Stomach (tissue), 19 donors: ENCODE results near the gene ABRAXAS1. TPM values are rescaled to one million over a fixed set of nuclear protein-coding genes. Genes with fewer than 3 reads are reported as not detected.

ENCODE experiments used
- DNase-seq, 2 donors: peaks; one replicate each; pipeline versions ENCODE4 v3.0.0 to v3.0.0-alpha.2; 2013 to 2019
- H3K27ac ChIP-seq, 5 donors: fragments of 200-600 bp in 4 of 5; sonication (generic) in 4 of 5; one replicate each; pipeline ENCODE4 v1.5.1; 2013 to 2019; ENCODE audit warnings: mild to moderate bottlenecking in 1 of 5, moderate library complexity in 1 of 5
- H3K27me3 ChIP-seq, 3 donors: fragments of 200-600 bp; sonication (generic); one replicate each; pipeline ENCODE4 v1.5.1; 2017 to 2019; ENCODE audit warnings: mixed run types in 1 of 3
- H3K36me3 ChIP-seq, 4 donors: fragments of 200-600 bp; sonication (generic); 1 replicate in 3 of 4; 2 replicates in 1 of 4; pipeline ENCODE4 v1.5.1; 2016 to 2019
- H3K4me1 ChIP-seq, 4 donors: fragments of 200-600 bp; sonication (generic); one replicate each; pipeline ENCODE4 v1.5.1; 2016 to 2019
- H3K4me3 ChIP-seq, 4 donors: fragments of 200-600 bp; sonication (generic) in 3 of 4; one replicate each; pipeline ENCODE4 v1.5.1; 2016 to 2019; ENCODE audit warnings: mild to moderate bottlenecking in 1 of 4
- H3K9me3 ChIP-seq, 4 donors: fragments of 200-600 bp; sonication (generic); one replicate each; pipeline ENCODE4 v1.5.1; 2016 to 2019
- EP300 ChIP-seq: sonication (generic); formaldehyde crosslinking; IDR thresholded peaks from one replicate; pipeline ENCODE4 v1.6.1; 2017; ENCODE audit warnings: antibody characterized with exemption
- POLR2A ChIP-seq, 4 donors: fragments of 450-650 bp; IDR thresholded peaks; one replicate each; pipeline ENCODE4 v1.6.1; 2016; ENCODE audit warnings: antibody characterized with exemption in 4 of 4, control low read depth in 2 of 4, mild to moderate bottlenecking in 1 of 4, moderate library complexity in 1 of 4
- POLR2AphosphoS5 ChIP-seq, 3 donors: sonication (generic); formaldehyde crosslinking; IDR thresholded peaks; one replicate each; pipeline ENCODE4 v1.6.1; 2016; ENCODE audit warnings: antibody characterized with exemption in 3 of 3
- WGBS, 5 donors: extraction: QIAGEN DNeasy Blood & Tissue Kit in 3 of 5; methylation state at CpG; one replicate each; pipeline versions ENCODE4 v1.1.5 to v1.1.7; 2013 to 2018; 5-methylcytosine and 5-hydroxymethylcytosine counted together
- intact Hi-C: fragments of 100-400 bp; cut with DNase I; formaldehyde crosslinking; loops from one replicate; pipeline ENCODE4 v1.15.1; 2023; ENCODE audit warnings: low total_unique reads
- long read RNA-seq, 10 donors: transcript quantifications; one replicate each; lab custom pipeline, GENCODE V29; 2026
- polyA plus RNA-seq, 3 donors: library from polyadenylated mRNA; stranded (reverse); fragments of 200-250 nt; gene quantifications; one replicate each; pipeline ENCODE4 v1.2.3, GENCODE V29; 2013
- total RNA-seq, 5 donors: library from RNA; depleted of rRNA; stranded (reverse); fragments of >200 nt; gene quantifications; one replicate each; pipeline versions ENCODE4 v1.1.0 to v1.2.3, GENCODE V29; 2014 to 2016
- TF ChIP-seq, protein P1 (sequence below), 7 experiments: fragments of 450-650 bp in 4 of 7; fragments of 200-600 bp in 3 of 7; sonication (generic) in 3 of 7; IDR thresholded peaks; one replicate each; pipeline ENCODE4 v1.5.1; 2016 to 2019; ENCODE audit warnings: antibody characterized with exemption in 7 of 7, control low read depth in 2 of 7, mild to moderate bottlenecking in 1 of 7
- donor health status: healthy with polysubstance abuse.
- donor health status: Bipolar disorder and iron deficiency.
- donor health status: healthy.

Gene ABRAXAS1
- total RNA-seq (10 to 100 TPM in 1 of 5 donors, 1 to 10 TPM in 3, not detected in 1; 3.6 to 17.6 (median 6.8) TPM), polyA plus RNA-seq (10 to 100 TPM in 1 of 3 donors, 1 to 10 TPM in 2; 4.3 to 14.1 (median 4.5) TPM)
- long read RNA-seq, donor 1 = 0 reads
- long read RNA-seq, donor 2, full-length matches to known transcripts = 1 of 1 reads
- long read RNA-seq, donor 2, partial matches to known transcripts = 0 of 1 reads
- long read RNA-seq, donor 2, other reads (novel, unspliced or antisense) = 0 of 1 reads
- long read RNA-seq, donor 3 = 0 reads
- long read RNA-seq, donor 4 = 0 reads
- long read RNA-seq, donor 5, full-length matches to known transcripts = 3 of 3 reads
- long read RNA-seq, donor 5, partial matches to known transcripts = 0 of 3 reads
- long read RNA-seq, donor 5, other reads (novel, unspliced or antisense) = 0 of 3 reads
- long read RNA-seq, donor 6 = 0 reads
- long read RNA-seq, donor 7, full-length matches to known transcripts = 2 of 2 reads
- long read RNA-seq, donor 7, partial matches to known transcripts = 0 of 2 reads
- long read RNA-seq, donor 7, other reads (novel, unspliced or antisense) = 0 of 2 reads
- long read RNA-seq, donor 8, partial matches to known transcripts = 0 of 1 reads
- long read RNA-seq, donor 8, other reads (novel, unspliced or antisense) = 0 of 1 reads
- long read RNA-seq, donor 9 = 0 reads
- long read RNA-seq, donor 10, full-length matches to known transcripts = 1 of 1 reads
- long read RNA-seq, donor 10, partial matches to known transcripts = 0 of 1 reads
- long read RNA-seq, donor 10, other reads (novel, unspliced or antisense) = 0 of 1 reads

DNA sequence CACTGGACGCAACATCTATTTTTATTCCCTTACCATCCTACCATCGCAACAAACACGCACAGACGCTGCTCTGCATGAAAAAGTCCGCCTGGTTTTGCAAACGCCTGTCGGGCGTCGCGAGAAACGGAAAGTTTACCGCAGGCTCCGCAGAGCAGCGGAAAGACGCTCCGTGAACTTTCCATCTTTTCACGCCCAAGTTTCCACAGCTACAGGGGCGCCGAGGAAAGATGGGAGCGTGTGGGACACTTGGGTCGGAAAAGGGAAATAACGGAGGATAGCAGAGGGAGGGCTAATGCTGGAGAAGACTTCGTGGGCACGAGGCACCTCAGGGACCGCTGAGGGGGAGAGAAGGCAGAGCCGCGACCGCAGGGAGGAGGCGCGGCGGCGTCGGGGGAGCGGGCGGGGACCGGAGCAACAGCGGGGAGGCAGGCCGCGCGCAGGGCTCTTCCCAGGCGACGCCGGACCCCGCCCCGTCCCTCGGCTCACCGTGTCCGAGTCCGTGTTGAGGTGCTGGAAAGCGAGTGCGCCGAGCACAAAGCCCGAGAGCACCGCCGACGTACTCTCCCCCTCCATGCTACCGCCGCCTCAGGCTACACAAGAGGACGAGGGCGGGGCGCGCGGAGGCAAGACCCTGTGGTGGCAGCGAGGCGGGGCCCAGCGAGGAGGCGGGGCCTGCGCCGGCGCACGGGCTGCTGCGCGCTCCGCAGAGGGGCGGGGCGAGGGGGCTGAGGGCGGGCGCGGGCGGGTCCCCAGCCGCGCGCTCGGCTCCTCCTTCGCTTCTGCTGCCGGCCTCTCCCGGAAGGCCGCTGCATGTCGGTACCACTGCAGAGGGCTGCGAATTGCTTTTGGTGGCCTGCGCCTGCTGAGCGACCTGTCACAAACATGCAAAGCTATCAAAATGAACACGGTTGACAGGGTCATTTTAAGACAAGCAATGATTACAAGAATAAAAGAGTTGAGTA is at the start of gene ABRAXAS1:
Gene ABRAXAS1 (minus strand): TSS at position 601 of the 962 bp plus-strand sequence. CDS start 28 bp downstream, at position 573.
- H3K27me3 ChIP-seq = no peaks in the 10 kb centered on the region
- intact Hi-C loops = no loop called here
- 0 to 1% (median 0%) methylated on average over 49 to 93 of the region's 93 CpGs for WGBS, 5 donors
- peak; percentile 94 to 98 for DNase-seq
- H3K27ac ChIP-seq = peak within 1 kb of the TSS; percentile 88 to 95 (median 91)
- peaks cover 0 to 9% (median 7%) of the 10 kb centered on the region in 4 donors for H3K36me3 ChIP-seq
- peaks cover 0 to 23% (median 15%) of the 10 kb centered on the region in 4 donors for H3K4me1 ChIP-seq
- no peaks in the 10 kb centered on the region for H3K9me3 ChIP-seq
- H3K4me3 ChIP-seq = peak within 1 kb of the TSS; percentile 69 to 90 (median 82)
- TF ChIP-seq EP300 (no peak), POLR2A (IDR thresholded peaks at IDR 0.05) (peak in 1 of 4 donors; percentile 17), POLR2AphosphoS5 (IDR thresholded peaks at IDR 0.05) (peak; percentile 89 to 94 (median 90))
- TF ChIP-seq, protein P1, sequence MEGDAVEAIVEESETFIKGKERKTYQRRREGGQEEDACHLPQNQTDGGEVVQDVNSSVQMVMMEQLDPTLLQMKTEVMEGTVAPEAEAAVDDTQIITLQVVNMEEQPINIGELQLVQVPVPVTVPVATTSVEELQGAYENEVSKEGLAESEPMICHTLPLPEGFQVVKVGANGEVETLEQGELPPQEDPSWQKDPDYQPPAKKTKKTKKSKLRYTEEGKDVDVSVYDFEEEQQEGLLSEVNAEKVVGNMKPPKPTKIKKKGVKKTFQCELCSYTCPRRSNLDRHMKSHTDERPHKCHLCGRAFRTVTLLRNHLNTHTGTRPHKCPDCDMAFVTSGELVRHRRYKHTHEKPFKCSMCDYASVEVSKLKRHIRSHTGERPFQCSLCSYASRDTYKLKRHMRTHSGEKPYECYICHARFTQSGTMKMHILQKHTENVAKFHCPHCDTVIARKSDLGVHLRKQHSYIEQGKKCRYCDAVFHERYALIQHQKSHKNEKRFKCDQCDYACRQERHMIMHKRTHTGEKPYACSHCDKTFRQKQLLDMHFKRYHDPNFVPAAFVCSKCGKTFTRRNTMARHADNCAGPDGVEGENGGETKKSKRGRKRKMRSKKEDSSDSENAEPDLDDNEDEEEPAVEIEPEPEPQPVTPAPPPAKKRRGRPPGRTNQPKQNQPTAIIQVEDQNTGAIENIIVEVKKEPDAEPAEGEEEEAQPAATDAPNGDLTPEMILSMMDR (IDR thresholded peaks at IDR 0.05) = no peak

DNA sequence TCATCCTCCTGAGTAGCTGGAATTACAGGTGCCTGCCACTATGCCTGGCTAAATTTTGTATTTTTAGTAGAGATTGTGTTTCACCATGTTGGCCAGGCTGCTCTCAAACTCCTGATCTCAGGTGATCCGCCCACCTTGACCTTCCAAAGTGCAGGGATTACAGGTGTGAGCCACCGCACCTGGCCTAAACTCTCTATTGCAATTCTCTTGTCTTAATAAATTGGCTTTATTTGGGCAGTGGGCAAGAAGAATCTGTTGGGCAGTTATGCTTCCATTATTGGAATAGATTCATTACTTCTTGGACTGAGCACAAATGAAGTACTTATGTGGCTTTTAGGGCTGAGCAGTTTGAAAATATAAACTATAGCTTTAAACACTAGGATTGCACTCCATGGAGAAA is 42.8 kb upstream of the ABRAXAS1 start:
- DNase-seq = no peak
- Histone ChIP-seq H3K27me3 (peaks cover 0 to 13% (median 0%) of the 10 kb centered on the region in 3 donors), H3K4me1 (no peaks in the 10 kb centered on the region), H3K36me3 (no peaks in the 10 kb centered on the region), H3K9me3 (peaks cover 4 to 33% (median 16%) of the 10 kb centered on the region in 4 donors), H3K4me3 (no peak overlapping the region), H3K27ac (no peak overlapping the region)
- 89 to 95% (median 93%) methylated on average over 2 of the region's 2 CpGs for WGBS, 5 donors
- TF ChIP-seq POLR2A (IDR thresholded peaks at IDR 0.05) (no peak), EP300 (no peak), POLR2AphosphoS5 (IDR thresholded peaks at IDR 0.05) (no peak)
- TF ChIP-seq, protein P1 (IDR thresholded peaks at IDR 0.05) = no peak
- intact Hi-C loops = no loop called here

DNA sequence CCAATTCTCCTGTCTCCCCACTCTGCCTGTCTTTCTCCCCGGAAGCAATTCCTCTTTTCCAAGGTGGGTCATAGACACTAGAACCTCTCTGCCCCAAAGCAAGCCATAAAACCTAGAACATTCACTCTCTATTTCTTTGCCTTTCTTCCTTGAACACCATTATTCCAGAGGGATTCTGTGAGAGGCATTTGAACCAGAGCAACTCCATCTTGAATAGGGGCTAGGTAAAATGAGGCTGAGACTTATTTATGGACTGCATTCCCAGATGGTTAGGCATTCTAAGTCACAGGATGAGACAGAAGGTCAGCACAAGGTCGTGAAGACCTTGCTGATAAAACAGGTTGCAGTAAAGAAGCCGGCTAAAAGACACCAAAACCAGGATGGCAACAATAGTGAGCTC is 37.3 kb upstream of the ABRAXAS1 start:
- Histone ChIP-seq H3K27ac (no peak overlapping the region), H3K9me3 (peaks cover 1 to 20% (median 7%) of the 10 kb centered on the region in 4 donors), H3K36me3 (no peaks in the 10 kb centered on the region), H3K4me1 (no peaks in the 10 kb centered on the region), H3K27me3 (no peaks in the 10 kb centered on the region), H3K4me3 (no peak overlapping the region)
- 59 to 77% (median 68%) methylated on average over 3 of the region's 3 CpGs for WGBS, 5 donors
- no peak for DNase-seq
- no peak for TF ChIP-seq EP300
- TF ChIP-seq POLR2AphosphoS5 (IDR thresholded peaks at IDR 0.05) = no peak
- TF ChIP-seq, protein P1 (IDR thresholded peaks at IDR 0.05) = no peak
- no peak for TF ChIP-seq POLR2A (IDR thresholded peaks at IDR 0.05)
- intact Hi-C loops = no loop called here
